ENCODE measurements around the gene ARID3B. TPM values are rescaled to one million over a fixed set of nuclear protein-coding genes. Genes with fewer than 3 reads are reported as not detected.
A peak's percentile ranks its signal among the peaks of the same experiment; 100 is the strongest.

Gene ARID3B
- total RNA-seq, 1 donor from 2014 or later, result 15.2 TPM

- DNase-seq (ENCODE audit: extremely low spot score in 2 of 2), result no peak
- no peaks in the 10 kb centered on the region for H3K36me3 ChIP-seq
- H3K4me3 ChIP-seq, result peak overlapping the region in 1 of 2 donors; percentile 76
- H3K27me3 ChIP-seq, result no peaks in the 10 kb centered on the region
- no peak overlapping the region for H3K27ac ChIP-seq
- intact Hi-C loops (cut with DNase I), result no loop called here
- peaks cover 49% of the 10 kb centered on the region for H3K4me1 ChIP-seq
- TF ChIP-seq POLR2AphosphoS5 (IDR thresholded peaks at IDR 0.05; ENCODE audit: insufficient read depth in 1 of 2, low read depth in 1 of 2), result no peak
- H3K9me3 ChIP-seq, result no peaks in the 10 kb centered on the region
Observed at GRCh38 chr15:74542166-74543042, 1.4 kb downstream of the ARID3B start.

DNA sequence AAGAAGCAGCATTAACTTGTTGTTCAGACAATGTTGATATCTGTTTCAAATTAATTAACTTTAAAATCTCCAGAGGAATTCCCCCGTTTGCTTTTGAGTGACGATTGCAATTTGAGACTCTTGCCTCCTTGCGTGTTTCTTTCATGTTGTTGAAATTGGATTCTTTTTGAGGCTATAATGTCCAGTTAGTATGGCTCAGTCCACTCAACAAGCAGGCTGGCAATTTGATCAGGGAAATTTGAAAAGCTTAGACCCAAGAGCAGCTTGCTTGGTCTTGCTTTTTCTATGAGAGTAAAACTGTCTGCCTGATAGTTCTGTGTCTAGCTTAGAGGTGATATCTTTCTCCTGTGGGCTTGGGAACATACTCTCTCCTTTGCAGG, 2.0 kb downstream of the ARID3B start:
- Histone ChIP-seq H3K4me1 (peaks cover 49% of the 10 kb centered on the region), H3K36me3 (no peaks in the 10 kb centered on the region)
- TF ChIP-seq POLR2A (IDR thresholded peaks at IDR 0.05), result no peak
- TF ChIP-seq CTCF (IDR thresholded peaks at IDR 0.05), result no peak
- TF ChIP-seq POLR2AphosphoS5 (IDR thresholded peaks at IDR 0.05; ENCODE audit: insufficient read depth in 1 of 2, low read depth in 1 of 2), result no peak

GRCh38 chr15:74543583-74543982, 2.6 kb downstream of the ARID3B start:
- no peak for DNase-seq (ENCODE audit: extremely low spot score in 2 of 2)
- Histone ChIP-seq H3K27me3 (no peaks in the 10 kb centered on the region), H3K4me1 (peaks cover 49% of the 10 kb centered on the region), H3K4me3 (no peak overlapping the region), H3K9me3 (no peaks in the 10 kb centered on the region), H3K27ac (no peak overlapping the region), H3K36me3 (no peaks in the 10 kb centered on the region)
- intact Hi-C loops (cut with DNase I), result no loop called here
- TF ChIP-seq POLR2A (IDR thresholded peaks at IDR 0.05) (no peak), POLR2AphosphoS5 (IDR thresholded peaks at IDR 0.05; ENCODE audit: insufficient read depth in 1 of 2, low read depth in 1 of 2) (no peak), CTCF (IDR thresholded peaks at IDR 0.05) (no peak)

More for the DNA sequence above, 2.0 kb downstream of the ARID3B start:
- no peak for DNase-seq (ENCODE audit: extremely low spot score in 2 of 2)
- Histone ChIP-seq H3K27ac (no peak overlapping the region), H3K9me3 (no peaks in the 10 kb centered on the region), H3K27me3 (no peaks in the 10 kb centered on the region), H3K4me3 (no peak overlapping the region)
- intact Hi-C loops (cut with DNase I), result no loop called here

- TF ChIP-seq POLR2AphosphoS5 (IDR thresholded peaks at IDR 0.05; ENCODE audit: insufficient read depth in 1 of 2, low read depth in 1 of 2), result no peak
- TF ChIP-seq POLR2A (IDR thresholded peaks at IDR 0.05), result no peak
- TF ChIP-seq CTCF (IDR thresholded peaks at IDR 0.05), result no peak
- Histone ChIP-seq H3K27me3 (no peaks in the 10 kb centered on the region), H3K4me1 (peaks cover 42% of the 10 kb centered on the region), H3K4me3 (no peak overlapping the region), H3K27ac (no peak overlapping the region), H3K9me3 (no peaks in the 10 kb centered on the region), H3K36me3 (no peaks in the 10 kb centered on the region)
- intact Hi-C loops (cut with DNase I), result loop anchor here (5.0 kb wide), 1 partner anchor 67 kb away; no protein-coding TSS in a partner anchor
- no peak for DNase-seq (ENCODE audit: extremely low spot score in 2 of 2)
Observed at GRCh38 chr15:74545086-74545485, 4.1 kb downstream of the ARID3B start.

DNA sequence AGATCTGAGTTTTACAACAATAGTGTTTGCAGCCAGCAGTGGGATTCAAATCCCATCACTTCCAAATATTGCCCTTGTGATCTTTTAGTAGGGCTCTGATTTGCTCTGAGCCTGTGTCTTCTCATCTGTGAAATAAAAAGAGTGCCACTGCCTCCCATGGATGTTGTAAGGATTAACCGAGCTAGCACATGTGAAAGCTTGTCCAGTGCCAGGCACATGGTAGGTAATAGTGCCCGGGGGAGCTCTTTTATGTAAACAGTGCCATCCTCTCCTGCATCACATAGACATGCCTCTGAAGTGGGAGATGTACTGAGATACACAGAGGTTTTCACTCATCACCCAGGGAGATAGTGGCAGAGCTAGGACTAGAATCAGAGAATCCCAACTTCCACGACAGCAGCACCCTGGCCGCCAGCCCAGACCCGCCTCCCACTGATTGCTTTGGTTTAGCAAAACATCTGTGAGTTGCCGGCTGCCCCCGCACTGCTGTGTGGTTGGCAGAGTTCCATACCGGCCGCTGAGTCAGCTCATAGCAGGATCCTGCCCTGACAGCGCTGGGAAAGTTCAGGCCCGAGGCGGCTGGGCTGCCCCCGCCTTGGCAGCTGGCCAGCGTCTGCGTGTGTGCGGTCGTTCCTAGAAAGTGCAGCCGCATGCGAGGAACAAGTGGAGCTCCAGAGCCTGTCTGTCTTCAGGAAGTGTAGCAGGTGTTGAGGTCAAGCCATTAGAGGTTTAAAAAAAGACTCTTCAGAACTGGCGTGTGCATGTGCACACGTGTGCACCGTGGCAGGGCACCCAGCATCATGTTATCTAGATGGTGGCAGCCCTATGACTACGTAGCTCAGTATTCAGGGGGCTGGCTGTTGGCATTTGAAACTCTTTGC, 5.0 kb downstream of the ARID3B start:
- H3K27ac ChIP-seq, result no peak overlapping the region
- peaks cover 37% of the 10 kb centered on the region for H3K4me1 ChIP-seq
- TF ChIP-seq POLR2AphosphoS5 (IDR thresholded peaks at IDR 0.05; ENCODE audit: insufficient read depth in 1 of 2, low read depth in 1 of 2) (peak; percentile 86 to 96), POLR2A (IDR thresholded peaks at IDR 0.05) (no peak)
- peak in 1 of 2 donors; percentile 95 for DNase-seq (ENCODE audit: extremely low spot score in 2 of 2)
- H3K36me3 ChIP-seq, result no peaks in the 10 kb centered on the region
- no peaks in the 10 kb centered on the region for H3K9me3 ChIP-seq
- no peaks in the 10 kb centered on the region for H3K27me3 ChIP-seq
- intact Hi-C loops (cut with DNase I), result loop anchor here (5.0 kb wide), 1 partner anchor 66 kb away; no protein-coding TSS in a partner anchor
- peak overlapping the region; percentile 4 for H3K4me3 ChIP-seq

Measured in vagina (tissue), 2 donors.